K562 (cell line): ENCODE measurements around the gene TIGD1. TPM values are rescaled to one million over a fixed set of nuclear protein-coding genes. Genes with fewer than 3 reads are reported as not detected.

Source experiments
- ATAC-seq: fragments of 200-7000 bp; cut with Tn5 transposase; 3 replicates; pipeline ENCODE4 v1.9.1; 2020; ENCODE audit warnings: moderate library complexity
- BruUV-seq: library from RNA; stranded (reverse); fragments of 400-500 nt; replicated peaks from 2 replicates; lab custom pipeline; 2021; lab: Mats Ljungman, UMichigan
- CTCF ChIA-PET: fragments of 300-600 bp; formaldehyde crosslinking; extraction: SDS; loops from one replicate; lab custom pipeline; 2021; ENCODE audit warnings: low intra/inter-chr PET ratio; lab: Yijun Ruan, JAX
- POLR2A ChIA-PET: fragments of 300-600, 350-650 bp; sonication (Branson Sonifier 250); formaldehyde crosslinking; extraction: SDS; loops from one replicate; lab custom pipeline; 2021; ENCODE audit warnings: antibody characterized with exemption, inconsistent platforms; lab: Yijun Ruan, JAX
- DNase-seq, 4 experiments: peaks; one replicate each; pipeline versions ENCODE4 v3.0.0 to v3.0.0-alpha.2; 2011 to 2018; ENCODE audit warnings: low spot score in 3 of 4, mixed read lengths in 3 of 4; ENCODE audit errors: extremely low read depth in 1 of 4
- FAIRE-seq: peaks from 2 replicates; lab custom pipeline; 2011; peaks lifted over from hg19 to GRCh38; lab: Jason Lieb, UNC
- H2AFZ ChIP-seq: 2 replicates; pipeline ENCODE4 v1.6.0; 2011; ENCODE audit warnings: low read depth, low read length, control low read depth, inconsistent platforms
- H3K27ac ChIP-seq: fragments of 200-600 bp; 3 replicates; pipeline ENCODE4 v1.8.0; 2011; ENCODE audit warnings: low read depth, mild to moderate bottlenecking, control low read depth, inconsistent platforms, low read length, moderate library complexity, mixed read lengths; ENCODE audit errors: extremely low read depth
- H3K27me3 ChIP-seq, 2 experiments: fragments of 300-600 bp in 1 of 2; 2 replicates in 1 of 2; 3 replicates in 1 of 2; pipeline versions ENCODE4 v1.6.0 to v1.8.0; 2011; ENCODE audit warnings: inconsistent platforms in 2 of 2, low read length in 2 of 2, mild to moderate bottlenecking in 1 of 2, mixed read lengths in 1 of 2, moderate library complexity in 1 of 2; ENCODE audit not compliant: control insufficient read depth in 2 of 2, insufficient read depth in 2 of 2
- H3K36me3 ChIP-seq: fragments of 300-600 bp; 3 replicates; pipeline ENCODE4 v1.8.0; 2011; ENCODE audit warnings: mild to moderate bottlenecking, low read length, inconsistent platforms; ENCODE audit not compliant: control insufficient read depth, insufficient read depth
- H3K4me1 ChIP-seq, 2 experiments: fragments of 200-600 bp in 1 of 2; replicated peaks in 1 of 2; 2 replicates in 1 of 2; 3 replicates in 1 of 2; pipeline versions ENCODE4 v1.5.1 to v1.8.0; 2011; ENCODE audit warnings: inconsistent platforms in 2 of 2, low read length in 2 of 2, mild to moderate bottlenecking in 1 of 2, mixed read lengths in 1 of 2, moderate library complexity in 1 of 2; ENCODE audit not compliant: control insufficient read depth in 2 of 2, insufficient read depth in 2 of 2
- H3K4me2 ChIP-seq: 2 replicates; pipeline ENCODE4 v1.6.1; 2011; ENCODE audit warnings: low read length, control low read depth, inconsistent platforms, mixed read lengths; ENCODE audit not compliant: insufficient read depth
- H3K4me3 ChIP-seq: fragments of 200-600 bp; sonication (generic), shearing (Covaris generic); 2 replicates; pipeline ENCODE4 v1.5.1; 2016; ENCODE audit warnings: control low read depth, inconsistent platforms
- H3K79me2 ChIP-seq: fragments of 200-600 bp; 3 replicates; pipeline ENCODE4 v1.8.0; 2011; ENCODE audit warnings: low read length, inconsistent platforms; ENCODE audit not compliant: control insufficient read depth, insufficient read depth
- H3K9ac ChIP-seq, 2 experiments: 2 replicates each; pipeline versions ENCODE4 v1.6.0 to v1.6.1; 2011; ENCODE audit warnings: low read depth in 2 of 2, low read length in 2 of 2, control low read depth in 1 of 2, inconsistent platforms in 1 of 2, mild to moderate bottlenecking in 1 of 2, mixed read lengths in 1 of 2; ENCODE audit not compliant: insufficient read depth in 1 of 2
- H3K9me1 ChIP-seq: one replicate; pipeline ENCODE4 v1.6.0; 2011; ENCODE audit warnings: inconsistent platforms, mild to moderate bottlenecking, low read length, moderate library complexity; ENCODE audit not compliant: control insufficient read depth, insufficient read depth
- H3K9me3 ChIP-seq: replicated peaks from 2 replicates; pipeline ENCODE4 v1.5.1; 2011; ENCODE audit warnings: low read depth, low read length, inconsistent platforms; ENCODE audit not compliant: control insufficient read depth, insufficient read depth
- H4K20me1 ChIP-seq: replicated peaks from 2 replicates; pipeline ENCODE4 v1.6.1; 2011; ENCODE audit warnings: low read length, inconsistent platforms, mixed read lengths; ENCODE audit not compliant: control insufficient read depth, insufficient read depth
- BRF1 ChIP-seq: IDR thresholded peaks from 3 replicates; pipeline ENCODE4 v1.6.1; 2011; ENCODE audit warnings: borderline replicate concordance, mild to moderate bottlenecking; ENCODE audit not compliant: insufficient read length; ENCODE audit errors: extremely low read depth
- C11orf30 ChIP-seq: fragments of 450-650 bp; IDR thresholded peaks from 2 replicates; pipeline ENCODE4 v1.6.1; 2016; ENCODE audit warnings: low read depth, mild to moderate bottlenecking
- MED1 ChIP-seq: sonication (generic); formaldehyde crosslinking; IDR thresholded peaks from 2 replicates; pipeline ENCODE4 v1.8.1; 2023; ENCODE audit warnings: missing genetic modification reagents, borderline replicate concordance
- MEF2D ChIP-seq: conservative IDR thresholded peaks from 2 replicates; pipeline ENCODE4 v1.6.1; 2016; ENCODE audit warnings: low read depth, missing genetic modification characterization, missing compliant biosample characterization
- SIX5 ChIP-seq, 2 experiments: IDR thresholded peaks; 2 replicates each; pipeline ENCODE4 v1.6.1; 2011; ENCODE audit warnings: low read length in 2 of 2, borderline replicate concordance in 1 of 2, low read depth in 1 of 2, mild to moderate bottlenecking in 1 of 2, moderate library complexity in 1 of 2; ENCODE audit not compliant: insufficient read depth in 1 of 2
- WGBS: fragments of 100-300 bp; shearing (Covaris generic); methylation state at CpG from one replicate; pipeline ENCODE4 v1.1.6; 2016; ENCODE audit warnings: low coverage, mixed read lengths; ENCODE audit not compliant: insufficient coverage; ENCODE audit errors: missing lambda C conversion rate; 5-methylcytosine and 5-hydroxymethylcytosine counted together
- in situ Hi-C: fragments of 300-500 bp; cut with MboI; formaldehyde crosslinking; loops from 4 replicates; pipeline ENCODE4 v1.15.0; 2018; ENCODE audit warnings: inconsistent platforms, mixed read lengths
- intact Hi-C: fragments of 100-400 bp; cut with micrococcal nuclease; formaldehyde crosslinking; loops from 2 replicates; pipeline ENCODE4 v1.14.2; 2022
- polyA plus RNA-seq, 8 experiments: library from polyadenylated mRNA; depleted of rRNA in 4 of 8; stranded (reverse) in 5 of 8; unstranded in 3 of 8; fragments of >200 nt; fragmentation: Nextera tagmentation in 2 of 8; fragmentation: Illumina TruSeq in 1 of 8; extraction: Ambion mirVana in 2 of 8; extraction: Trizol in 1 of 8; gene quantifications; 2 replicates each; pipeline versions ENCODE4 v1.2.1 to v1.2.3, GENCODE V29; 2011 to 2014; ENCODE audit warnings: inconsistent platforms in 1 of 8, missing spikeins in 1 of 8
- total RNA-seq, 7 experiments: library from RNA; depleted of rRNA in 6 of 7; stranded (reverse); fragments of >200 nt in 6 of 7; fragmentation: Illumina TruSeq in 2 of 7; extraction: Trizol in 2 of 7; gene quantifications; 2 replicates each; pipeline versions ENCODE4 v1.2.1 to v1.2.3, GENCODE V29; 2011 to 2021; ENCODE audit warnings: low replicate concordance in 1 of 7
- TF ChIP-seq, protein P1 (sequence below), 3 experiments: fragments of 200-800 bp in 1 of 3; sonication (Bioruptor generic) in 1 of 3; sonication (generic) in 1 of 3; formaldehyde crosslinking in 1 of 3; IDR thresholded peaks; 2 replicates each; pipeline versions ENCODE4 v1.6.1 to v1.8.0; 2016 to 2022; ENCODE audit warnings: mild to moderate bottlenecking in 2 of 3, missing compliant biosample characterization in 2 of 3, missing genetic modification characterization in 2 of 3, missing genetic modification reagents in 1 of 3
- TF ChIP-seq, protein P2 (sequence below): sonication (generic); formaldehyde crosslinking; IDR thresholded peaks from 2 replicates; pipeline ENCODE4 v1.8.0; 2022; ENCODE audit warnings: mild to moderate bottlenecking, missing genetic modification reagents, borderline replicate concordance

TIGD1 gene
- total and polyA plus RNA-seq, 9 of the 15 experiments (the other 6 are each of a cell fraction or from before 2014, with no cell fraction given) = 2.0 to 10.1 (median 6.6) TPM

DNA sequence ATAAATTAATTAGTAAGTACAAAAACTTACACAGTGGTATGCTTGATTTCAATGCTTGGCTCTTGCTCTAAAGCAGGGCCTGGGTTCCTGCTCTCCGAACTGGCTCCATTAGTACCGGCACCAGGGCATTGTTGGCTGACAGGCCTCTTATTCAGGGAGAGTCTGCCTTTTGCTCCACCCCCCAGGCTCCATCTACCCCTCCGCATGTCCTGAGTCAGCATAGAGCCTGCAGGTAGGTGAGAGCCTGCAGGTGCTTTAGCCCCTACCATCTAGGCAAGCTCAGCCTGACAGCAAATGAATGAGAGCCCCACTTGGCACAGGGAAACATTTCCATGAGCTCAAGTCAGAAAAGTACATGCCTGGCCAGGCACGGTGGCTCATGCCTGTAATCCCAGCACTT, 47.9 kb upstream of the TIGD1 start:
- BruUV-seq = no TSS peak
- CTCF ChIA-PET = no interaction called here

More for the DNA sequence above, 47.9 kb upstream of the TIGD1 start:
- Histone ChIP-seq H3K27ac (no peak overlapping the region), H3K9me3 (no peaks in the 10 kb centered on the region), H3K4me3 (no peak overlapping the region), H3K79me2 (no peaks in the 10 kb centered on the region), H3K4me1 (no peaks in the 10 kb centered on the region; a peak in 1 of 5 replicates), H3K9me1 (no peaks in the 10 kb centered on the region)
- no peak for ATAC-seq
- no peak for DNase-seq
- TF ChIP-seq C11orf30 = no peak
- no peak for TF ChIP-seq BRF1
- TF ChIP-seq SIX5 (IDR thresholded peaks at IDR 0.05; ENCODE audit: borderline replicate concordance in 1 of 2, insufficient read depth in 1 of 2, low read depth in 1 of 2, low read length in 2 of 2) = no peak
- TF ChIP-seq, protein P1, sequence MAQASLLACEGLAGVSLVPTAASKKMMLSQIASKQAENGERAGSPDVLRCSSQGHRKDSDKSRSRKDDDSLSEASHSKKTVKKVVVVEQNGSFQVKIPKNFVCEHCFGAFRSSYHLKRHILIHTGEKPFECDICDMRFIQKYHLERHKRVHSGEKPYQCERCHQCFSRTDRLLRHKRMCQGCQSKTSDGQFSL (CRISPR knock-in tag; IDR thresholded peaks at IDR 0.05) = no peak
- TF ChIP-seq, protein P1 (tag; IDR thresholded peaks at IDR 0.05) = no peak
- TF ChIP-seq MEF2D (tag) = no peak
- TF ChIP-seq, protein P2, sequence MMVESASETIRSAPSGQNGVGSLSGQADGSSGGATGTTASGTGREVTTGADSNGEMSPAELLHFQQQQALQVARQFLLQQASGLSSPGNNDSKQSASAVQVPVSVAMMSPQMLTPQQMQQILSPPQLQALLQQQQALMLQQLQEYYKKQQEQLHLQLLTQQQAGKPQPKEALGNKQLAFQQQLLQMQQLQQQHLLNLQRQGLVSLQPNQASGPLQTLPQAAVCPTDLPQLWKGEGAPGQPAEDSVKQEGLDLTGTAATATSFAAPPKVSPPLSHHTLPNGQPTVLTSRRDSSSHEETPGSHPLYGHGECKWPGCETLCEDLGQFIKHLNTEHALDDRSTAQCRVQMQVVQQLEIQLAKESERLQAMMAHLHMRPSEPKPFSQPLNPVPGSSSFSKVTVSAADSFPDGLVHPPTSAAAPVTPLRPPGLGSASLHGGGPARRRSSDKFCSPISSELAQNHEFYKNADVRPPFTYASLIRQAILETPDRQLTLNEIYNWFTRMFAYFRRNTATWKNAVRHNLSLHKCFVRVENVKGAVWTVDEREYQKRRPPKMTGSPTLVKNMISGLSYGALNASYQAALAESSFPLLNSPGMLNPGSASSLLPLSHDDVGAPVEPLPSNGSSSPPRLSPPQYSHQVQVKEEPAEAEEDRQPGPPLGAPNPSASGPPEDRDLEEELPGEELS (CRISPR knock-in tag) = no peak
- no peak for TF ChIP-seq MED1 (CRISPR knock-in tag)
- TF ChIP-seq, all 486 proteins: peak for 0
- Histone ChIP-seq H3K9ac (no peak overlapping the region), H3K27me3 (peaks cover 0 to 41% of the 10 kb centered on the region in 2 experiments; a peak in 4 of 5 replicates), H4K20me1 (no peaks in the 10 kb centered on the region; the same call in 1 of the 2 replicates), H2AFZ (no peak overlapping the region), H3K4me2 (no peak overlapping the region), H3K36me3 (no peaks in the 10 kb centered on the region)
- FAIRE-seq = no peak
- in situ Hi-C loops = no loop called here
- intact Hi-C loops = no loop called here
- POLR2A ChIA-PET = no interaction called here
- 22% methylated on average over 4 of the region's 4 CpGs for WGBS
